GM19463 (cell line): ENCODE results near the gene IARS2.
"Not testable (repeated sequence)": the region's sequence is repeated elsewhere in the genome, so short reads cannot be mapped to it uniquely, and the experiment has no call there.

Experiments used
- ATAC-seq: cut with Tn5 transposase; IDR thresholded peaks from one replicate; pipeline ENCODE4 v1.9.1; 2021; ENCODE audit warnings: mild to moderate bottlenecking, moderate library complexity; ENCODE audit not compliant: unreplicated experiment

IARS2 gene

DNA sequence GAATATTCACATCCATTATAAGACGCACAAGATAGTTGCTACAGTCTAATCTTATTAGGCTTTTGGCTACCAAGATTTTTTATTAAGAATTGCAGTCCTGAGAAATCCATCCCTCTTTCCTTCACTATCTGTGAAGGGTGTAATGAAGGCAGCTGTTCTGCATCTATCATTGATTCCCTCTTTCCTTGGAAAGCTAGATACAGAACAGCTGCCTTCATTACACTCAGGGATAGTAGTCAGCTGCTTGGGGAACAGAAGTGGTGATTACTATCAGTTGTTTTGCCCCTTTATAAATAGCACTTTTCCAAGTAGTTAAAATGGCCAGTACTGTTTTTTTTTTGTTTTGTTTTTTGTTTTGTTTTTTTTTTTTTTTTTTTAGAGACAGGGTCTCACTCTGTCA lies 70.2 kb downstream of the IARS2 start:
- no peak for ATAC-seq

GRCh38 chr1:220164517-220164916 lies 70.6 kb downstream of the IARS2 start:
- no peak for ATAC-seq

DNA sequence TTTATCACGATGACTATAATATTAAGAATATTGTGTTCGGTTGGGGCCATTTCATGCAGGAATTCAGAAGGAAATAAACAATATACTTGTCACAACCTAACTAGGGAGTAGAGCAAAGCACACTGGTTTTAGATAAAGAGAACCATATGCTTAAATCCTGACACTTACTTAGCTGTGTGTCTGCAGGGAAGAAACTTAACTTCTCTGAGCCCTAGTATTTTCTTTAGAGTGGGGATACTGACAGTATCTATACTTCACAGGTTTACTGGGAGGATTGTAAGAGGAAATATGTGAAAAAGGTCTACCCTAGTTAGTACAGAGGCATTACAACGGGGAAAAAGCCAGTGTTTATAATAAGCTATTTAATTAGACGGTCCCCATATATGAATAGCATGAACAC lies 72.9 kb downstream of the IARS2 start:
- ATAC-seq: no peak

DNA sequence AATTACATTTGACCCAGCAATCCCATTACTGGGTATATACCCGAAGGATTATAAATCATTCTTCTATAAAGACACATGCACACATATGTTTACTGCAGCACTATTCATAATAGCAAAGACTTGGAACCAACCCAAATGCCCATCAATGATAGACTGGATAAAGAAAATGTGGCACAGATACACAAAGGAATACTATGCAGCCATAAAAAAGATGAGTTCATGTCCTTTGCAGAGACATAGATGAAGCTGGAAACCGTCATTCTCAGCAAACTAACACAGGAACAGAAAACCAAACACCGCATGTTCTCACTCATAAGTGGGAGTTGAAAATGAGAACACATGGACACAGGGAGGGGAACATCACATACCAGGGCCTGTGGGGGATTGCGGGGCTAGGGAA lies 76.0 kb downstream of the IARS2 start:
- not testable (repeated sequence) for ATAC-seq

DNA sequence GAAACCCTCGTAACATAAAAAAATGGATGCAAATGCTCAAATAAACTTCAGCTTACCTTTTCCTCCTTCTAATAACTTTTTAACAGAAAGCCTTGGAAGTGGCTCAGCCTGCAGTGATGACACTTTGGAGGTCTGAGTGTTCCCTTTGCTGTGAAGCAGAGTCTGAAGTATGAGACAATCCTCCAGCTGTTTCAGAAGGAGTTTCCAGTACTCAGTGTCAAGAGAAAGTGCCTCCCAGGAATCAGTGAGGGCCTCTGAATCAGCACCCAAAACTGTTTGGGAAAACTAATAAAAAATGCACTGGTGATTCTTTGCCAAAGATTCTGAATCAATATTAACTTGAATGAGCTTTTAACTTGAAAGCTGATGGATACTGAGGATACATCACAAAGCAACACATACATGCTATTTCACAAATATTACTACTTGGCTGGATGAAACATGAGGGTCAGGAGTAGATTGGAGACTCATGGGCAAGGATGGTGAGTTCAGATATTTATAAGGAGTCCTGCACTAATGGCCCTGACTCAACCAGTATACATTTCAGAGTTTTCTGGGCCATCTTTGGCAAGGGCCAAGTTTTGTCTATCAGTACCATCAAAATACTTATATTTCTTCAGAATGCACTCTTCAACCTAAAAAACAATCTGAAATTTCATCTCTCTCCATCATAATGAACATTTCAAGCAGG lies 77.0 kb downstream of the IARS2 start:
- no peak for ATAC-seq

GRCh38 chr1:220176540-220176939 lies 82.6 kb downstream of the IARS2 start:
- no peak for ATAC-seq

GRCh38 chr1:220182111-220182510 lies 88.2 kb downstream of the IARS2 start:
- ATAC-seq: no peak

GRCh38 chr1:220182656-220183055 lies 88.7 kb downstream of the IARS2 start:
- ATAC-seq: no peak

- ATAC-seq: no peak
These were observed 90.6 kb downstream of the IARS2 start for GRCh38 chr1:220184506-220184905.

DNA sequence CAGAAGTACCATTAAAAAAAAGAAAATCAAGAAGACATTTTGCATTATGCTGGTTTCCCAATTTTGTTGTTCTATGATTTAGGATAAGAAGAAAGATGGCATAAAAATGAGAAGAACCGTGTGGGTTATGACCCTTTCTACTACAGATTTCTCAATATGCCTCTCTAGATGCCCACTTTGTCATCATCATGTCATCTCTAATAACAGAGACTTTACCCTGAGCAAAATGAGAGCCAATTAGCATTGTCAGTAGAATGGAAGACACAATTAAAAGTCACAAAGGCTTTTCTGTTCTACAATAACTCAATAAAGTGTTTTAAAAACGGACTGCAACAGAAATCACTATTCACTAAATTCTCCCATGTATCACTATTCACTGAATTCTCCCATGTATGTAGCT lies 92.8 kb downstream of the IARS2 start:
- ATAC-seq: no peak

DNA sequence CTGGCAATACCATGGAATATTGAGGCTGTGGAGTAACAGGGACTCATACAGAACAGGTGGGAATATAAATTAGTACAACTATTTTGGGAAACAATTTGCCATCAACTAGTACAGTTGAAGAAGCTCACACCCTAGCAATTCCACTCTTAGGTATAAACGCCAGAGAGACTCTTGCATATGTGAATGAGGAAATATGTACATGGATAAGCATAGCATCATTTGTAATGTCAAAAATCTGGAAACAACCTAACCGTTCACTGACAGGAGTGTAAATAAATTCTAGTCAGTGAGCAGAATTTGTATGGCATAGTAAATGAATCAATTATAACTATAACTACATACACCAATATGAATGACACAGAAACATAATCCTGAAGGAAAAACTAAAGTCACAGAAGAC lies 94.6 kb downstream of the IARS2 start:
- ATAC-seq: no peak

GRCh38 chr1:220189750-220190347 lies 95.9 kb downstream of the IARS2 start:
- ATAC-seq: no peak

GRCh38 chr1:220195701-220196100 lies 101.8 kb downstream of the IARS2 start:
- ATAC-seq: no peak
